Measurements from ENCODE around the gene CENATAC. TPM values are rescaled to one million over a fixed set of nuclear protein-coding genes. Genes with fewer than 3 reads are reported as not detected.

Gene CENATAC
- total and polyA plus RNA-seq, 9 of the 15 experiments (the other 6 are each of a cell fraction or from before 2014, with no cell fraction given): 2.4 to 25.5 (median 13.7) TPM

GRCh38 chr11:118997627-118998387 lies at the start of gene CENATAC (continued):
- no peak for TF ChIP-seq JUND (IDR thresholded peaks at IDR 0.05; ENCODE audit: borderline replicate concordance, low read depth, low read length)
- TF ChIP-seq JUND (tag; IDR thresholded peaks at IDR 0.05; ENCODE audit: borderline replicate concordance, low read depth, low read length): 0 out of 3 replicates have a peak, but pooled peaks have one; percentile 15
- TF ChIP-seq ESRRA (IDR thresholded peaks at IDR 0.05; ENCODE audit: borderline replicate concordance, low read depth): peak; percentile 59; the same call in 1 of the 2 replicates
- TF ChIP-seq LCOR (CRISPR knock-in tag; IDR thresholded peaks at IDR 0.05): no peak; the same call in 1 of the 2 replicates
- peak; percentile 48; the same call in 1 of the 2 replicates for TF ChIP-seq JUN (IDR thresholded peaks at IDR 0.05; ENCODE audit: borderline replicate concordance, low read depth, low read length)
- no peak for TF ChIP-seq JUN (CRISPR knock-in tag; IDR thresholded peaks at IDR 0.05; ENCODE audit: borderline replicate concordance)
- TF ChIP-seq TAL1 (IDR thresholded peaks at IDR 0.05): no peak
- TF ChIP-seq, protein P1, sequence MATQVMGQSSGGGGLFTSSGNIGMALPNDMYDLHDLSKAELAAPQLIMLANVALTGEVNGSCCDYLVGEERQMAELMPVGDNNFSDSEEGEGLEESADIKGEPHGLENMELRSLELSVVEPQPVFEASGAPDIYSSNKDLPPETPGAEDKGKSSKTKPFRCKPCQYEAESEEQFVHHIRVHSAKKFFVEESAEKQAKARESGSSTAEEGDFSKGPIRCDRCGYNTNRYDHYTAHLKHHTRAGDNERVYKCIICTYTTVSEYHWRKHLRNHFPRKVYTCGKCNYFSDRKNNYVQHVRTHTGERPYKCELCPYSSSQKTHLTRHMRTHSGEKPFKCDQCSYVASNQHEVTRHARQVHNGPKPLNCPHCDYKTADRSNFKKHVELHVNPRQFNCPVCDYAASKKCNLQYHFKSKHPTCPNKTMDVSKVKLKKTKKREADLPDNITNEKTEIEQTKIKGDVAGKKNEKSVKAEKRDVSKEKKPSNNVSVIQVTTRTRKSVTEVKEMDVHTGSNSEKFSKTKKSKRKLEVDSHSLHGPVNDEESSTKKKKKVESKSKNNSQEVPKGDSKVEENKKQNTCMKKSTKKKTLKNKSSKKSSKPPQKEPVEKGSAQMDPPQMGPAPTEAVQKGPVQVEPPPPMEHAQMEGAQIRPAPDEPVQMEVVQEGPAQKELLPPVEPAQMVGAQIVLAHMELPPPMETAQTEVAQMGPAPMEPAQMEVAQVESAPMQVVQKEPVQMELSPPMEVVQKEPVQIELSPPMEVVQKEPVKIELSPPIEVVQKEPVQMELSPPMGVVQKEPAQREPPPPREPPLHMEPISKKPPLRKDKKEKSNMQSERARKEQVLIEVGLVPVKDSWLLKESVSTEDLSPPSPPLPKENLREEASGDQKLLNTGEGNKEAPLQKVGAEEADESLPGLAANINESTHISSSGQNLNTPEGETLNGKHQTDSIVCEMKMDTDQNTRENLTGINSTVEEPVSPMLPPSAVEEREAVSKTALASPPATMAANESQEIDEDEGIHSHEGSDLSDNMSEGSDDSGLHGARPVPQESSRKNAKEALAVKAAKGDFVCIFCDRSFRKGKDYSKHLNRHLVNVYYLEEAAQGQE (IDR thresholded peaks at IDR 0.05; ENCODE audit: borderline replicate concordance): no peak
- TF ChIP-seq, protein P1 (CRISPR knock-in tag; IDR thresholded peaks at IDR 0.05; ENCODE audit: low read depth): 0 out of 2 replicates have a peak, but pooled peaks have one; percentile 14
- TF ChIP-seq POLR3G (IDR thresholded peaks at IDR 0.05; ENCODE audit: extremely low read depth, insufficient read length, insufficient replicate concordance): no peak
- peak; percentile 99 for TF ChIP-seq NR2C1 (IDR thresholded peaks at IDR 0.05)
- peak; percentile 99 for TF ChIP-seq NR2C1 (tag; IDR thresholded peaks at IDR 0.05)
- no peak for TF ChIP-seq THRA (IDR thresholded peaks at IDR 0.05)
- TF ChIP-seq CSDE1 (IDR thresholded peaks at IDR 0.05): no peak
- peak; percentile 90 for TF ChIP-seq RBFOX2 (IDR thresholded peaks at IDR 0.05; ENCODE audit: low read depth, low read length)
- TF ChIP-seq RB1 (IDR thresholded peaks at IDR 0.05; ENCODE audit: low read depth): peak; percentile 55; the same call in 1 of the 2 replicates
- peak; percentile 67 for TF ChIP-seq PCBP1 (IDR thresholded peaks at IDR 0.05; ENCODE audit: low read depth, low read length, poor library complexity, severe bottlenecking)
- TF ChIP-seq E2F3 (CRISPR knock-in tag; IDR thresholded peaks at IDR 0.05): peak; percentile 71; the same call in 1 of the 2 replicates
- TF ChIP-seq ZBTB7A (IDR thresholded peaks at IDR 0.05; ENCODE audit: borderline replicate concordance, control insufficient read depth, low read depth, low read length): peak; percentile 47; the same call in 1 of the 2 replicates
- 0 out of 2 replicates have a peak, but pooled peaks have one; percentile 55 for TF ChIP-seq ZNF324 (CRISPR knock-in tag; IDR thresholded peaks at IDR 0.05)
